Right atrium auricular region (tissue), 2 donors: ENCODE data around the gene NUB1. TPM values are rescaled to one million over a fixed set of nuclear protein-coding genes. Genes with fewer than 3 reads are reported as not detected.

Experiments used
- DNase-seq: peaks from one replicate; pipeline ENCODE4 v3.0.0-alpha.2; 2019; ENCODE audit warnings: low spot score
- H3K27ac ChIP-seq, 2 donors: fragments of 200-600 bp; sonication (generic); 1 replicate in 1 of 2; 2 replicates in 1 of 2; pipeline ENCODE4 v1.5.1; 2016 to 2019
- H3K27me3 ChIP-seq, 2 donors: fragments of 200-600 bp; sonication (generic); one replicate each; pipeline versions ENCODE4 v1.5.1 to v1.6.0; 2017 to 2019
- H3K36me3 ChIP-seq: fragments of 200-600 bp; sonication (generic); one replicate; pipeline ENCODE4 v1.5.1; 2016
- H3K4me1 ChIP-seq, 2 donors: fragments of 200-600 bp; sonication (generic); one replicate each; pipeline versions ENCODE4 v1.5.1 to v1.6.0; 2017 to 2019
- H3K4me3 ChIP-seq, 2 donors: fragments of 200-600 bp; sonication (generic); 1 replicate in 1 of 2; 2 replicates in 1 of 2; pipeline ENCODE4 v1.5.1; 2017 to 2019; ENCODE audit warnings: mild to moderate bottlenecking in 1 of 2, moderate library complexity in 1 of 2
- H3K9me3 ChIP-seq, 2 donors: fragments of 200-600 bp; sonication (generic); one replicate each; pipeline ENCODE4 v1.5.1; 2019
- CTCF ChIP-seq, 2 donors: fragments of 200-600 bp; sonication (generic); IDR thresholded peaks; one replicate each; pipeline ENCODE4 v1.5.1; 2019; ENCODE audit warnings: antibody characterized with exemption in 2 of 2
- total RNA-seq, 2 donors: library from RNA; depleted of rRNA; stranded (reverse); fragments of >200 nt; gene quantifications; one replicate each; pipeline ENCODE4 v1.1.0, GENCODE V29; 2016

NUB1 gene
- total RNA-seq, 2 donors from 2014 or later, result 33.5 to 39.6 TPM

GRCh38 chr7:151376218-151376902 lies 34.7 kb downstream of the NUB1 start:
- Histone ChIP-seq H3K36me3 (peaks cover 52% of the 10 kb centered on the region), H3K4me3 (no peak overlapping the region)

GRCh38 chr7:151377406-151377805 lies 35.8 kb downstream of the NUB1 start:
- peaks cover 51% of the 10 kb centered on the region for H3K36me3 ChIP-seq
- H3K27ac ChIP-seq, result no peak overlapping the region
- H3K4me1 ChIP-seq, result peaks cover 0 to 15% of the 10 kb centered on the region in 2 donors
- peaks cover 2 to 12% of the 10 kb centered on the region in 2 donors for H3K27me3 ChIP-seq
- no peak for TF ChIP-seq CTCF (IDR thresholded peaks at IDR 0.05)
- no peak overlapping the region for H3K4me3 ChIP-seq
- H3K9me3 ChIP-seq, result no peaks in the 10 kb centered on the region
- DNase-seq, result no peak

More at GRCh38 chr7:151376218-151376902, 34.7 kb downstream of the NUB1 start:
- TF ChIP-seq CTCF (IDR thresholded peaks at IDR 0.05), result no peak
- H3K27ac ChIP-seq, result no peak overlapping the region
- no peak for DNase-seq
- H3K27me3 ChIP-seq, result peaks cover 0 to 2% of the 10 kb centered on the region in 2 donors
- no peaks in the 10 kb centered on the region for H3K9me3 ChIP-seq
- peaks cover 0 to 6% of the 10 kb centered on the region in 2 donors for H3K4me1 ChIP-seq

- Histone ChIP-seq H3K4me1 (peaks cover 0 to 15% of the 10 kb centered on the region in 2 donors), H3K4me3 (no peak overlapping the region), H3K27ac (no peak overlapping the region), H3K9me3 (no peaks in the 10 kb centered on the region), H3K36me3 (peaks cover 45% of the 10 kb centered on the region), H3K27me3 (peaks cover 2 to 15% of the 10 kb centered on the region in 2 donors)
- no peak for TF ChIP-seq CTCF (IDR thresholded peaks at IDR 0.05)
- DNase-seq, result no peak
These were observed 36.4 kb downstream of the NUB1 start for GRCh38 chr7:151378011-151378410.

GRCh38 chr7:151378496-151379192 lies 37.0 kb downstream of the NUB1 start:
- Histone ChIP-seq H3K4me1 (peaks cover 0 to 15% of the 10 kb centered on the region in 2 donors), H3K27me3 (peaks cover 2 to 15% of the 10 kb centered on the region in 2 donors), H3K9me3 (no peaks in the 10 kb centered on the region), H3K36me3 (peaks cover 39% of the 10 kb centered on the region), H3K4me3 (no peak overlapping the region), H3K27ac (no peak overlapping the region)
- no peak for TF ChIP-seq CTCF (IDR thresholded peaks at IDR 0.05)
- DNase-seq, result no peak

GRCh38 chr7:151379193-151379520 lies 37.5 kb downstream of the NUB1 start:
- Histone ChIP-seq H3K27ac (no peak overlapping the region), H3K9me3 (no peaks in the 10 kb centered on the region), H3K36me3 (peaks cover 34% of the 10 kb centered on the region), H3K27me3 (peaks cover 2 to 15% of the 10 kb centered on the region in 2 donors), H3K4me1 (peaks cover 0 to 15% of the 10 kb centered on the region in 2 donors), H3K4me3 (no peak overlapping the region)
- no peak for DNase-seq
- no peak for TF ChIP-seq CTCF (IDR thresholded peaks at IDR 0.05)
